CD4-positive, alpha-beta T cell treated with Interleukin-2 at 100 ng/mL for 4 hours (primary cell): Measurements from ENCODE around the gene ACHE.
"Not testable (repeated sequence)": the region's sequence is repeated elsewhere in the genome, so short reads cannot be mapped to it uniquely, and the experiment has no call there.

ENCODE experiments used
- DNase-seq: peaks from one replicate; pipeline ENCODE4 v3.0.0-alpha.2; 2020; ENCODE audit warnings: low spot score

ACHE gene

GRCh38 chr7:100895701-100895955 lies at the start of gene ACHE:
TSS of gene ACHE (minus strand) at chr7:100895888. CDS start at chr7:100894232, 1,656 bp downstream.
- DNase-seq = no peak

DNA sequence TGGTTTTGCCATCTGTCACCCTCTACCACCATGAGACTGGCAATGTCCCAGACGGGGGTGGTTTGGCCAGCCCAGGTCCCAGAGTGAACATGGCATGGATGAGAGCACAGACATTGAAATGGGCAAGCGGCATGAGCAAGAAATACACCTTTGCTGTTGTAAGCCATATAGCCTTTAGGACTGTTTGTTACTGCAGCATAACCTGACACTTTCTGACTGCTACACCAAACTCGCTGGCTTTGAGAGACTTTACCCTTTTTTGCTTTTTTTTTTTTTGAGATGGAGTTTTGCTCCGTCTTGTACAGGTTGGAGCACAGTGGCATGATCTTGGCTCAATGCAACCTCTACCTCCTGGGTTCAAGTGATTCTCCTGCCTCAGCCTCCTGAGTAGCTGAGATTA lies 48.5 kb upstream of the ACHE start:
- no peak for DNase-seq

DNA sequence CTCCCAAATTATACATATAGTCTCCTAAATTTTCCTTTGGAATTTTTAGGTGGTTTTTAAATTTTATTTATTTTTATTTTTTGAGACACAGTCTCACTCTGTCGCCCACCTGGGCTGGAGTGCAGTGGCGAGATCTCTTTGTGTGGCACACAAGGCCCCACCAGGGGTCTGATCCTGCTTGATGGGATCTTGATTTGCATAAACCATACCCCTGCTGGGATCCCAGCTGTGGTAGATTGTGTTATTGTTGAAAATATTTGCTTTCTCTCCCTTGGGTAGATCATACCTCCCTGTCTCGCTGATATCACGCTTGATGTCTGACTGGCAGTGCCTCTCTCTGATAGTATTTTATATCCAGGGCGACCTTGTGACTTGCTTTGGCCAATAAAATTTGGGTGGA lies 48.0 kb upstream of the ACHE start:
- no peak for DNase-seq

DNA sequence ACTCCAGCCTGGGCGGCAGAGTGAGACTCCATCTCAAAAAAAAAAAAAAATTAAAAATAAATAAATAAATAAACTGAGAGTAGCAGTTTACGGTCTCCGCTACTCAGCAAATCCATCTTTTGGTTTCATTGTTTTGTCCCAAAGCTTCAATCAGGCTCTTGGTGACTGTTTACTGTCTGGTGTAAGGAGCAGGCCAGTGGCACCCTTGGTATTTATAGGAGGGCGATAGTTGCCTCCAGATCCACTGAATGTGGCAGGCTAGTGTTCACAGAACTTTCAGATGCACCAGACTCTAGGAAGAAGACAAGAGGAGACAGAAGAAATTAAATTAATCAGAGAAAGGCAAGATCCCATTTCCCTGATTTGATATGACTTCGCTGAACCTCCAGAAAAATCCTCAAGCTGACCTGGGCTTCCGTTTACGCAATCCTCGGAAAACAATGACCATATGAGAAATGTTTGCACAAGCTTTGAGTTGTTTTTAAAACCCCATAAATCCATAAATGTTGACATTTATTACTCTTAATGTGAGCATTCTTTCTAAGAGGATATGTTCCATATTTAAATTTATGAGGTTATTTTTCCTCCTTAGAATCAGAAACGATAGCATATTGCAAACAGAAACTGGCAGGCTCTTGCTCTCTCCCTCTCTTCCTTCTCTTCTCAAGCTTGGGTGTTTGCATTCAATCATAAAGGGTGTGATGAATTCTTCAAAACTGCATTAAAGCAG lies 46.5 kb upstream of the ACHE start:
- no peak for DNase-seq

GRCh38 chr7:100936167-100936566 lies 40.5 kb upstream of the ACHE start:
- not testable (repeated sequence) for DNase-seq

DNA sequence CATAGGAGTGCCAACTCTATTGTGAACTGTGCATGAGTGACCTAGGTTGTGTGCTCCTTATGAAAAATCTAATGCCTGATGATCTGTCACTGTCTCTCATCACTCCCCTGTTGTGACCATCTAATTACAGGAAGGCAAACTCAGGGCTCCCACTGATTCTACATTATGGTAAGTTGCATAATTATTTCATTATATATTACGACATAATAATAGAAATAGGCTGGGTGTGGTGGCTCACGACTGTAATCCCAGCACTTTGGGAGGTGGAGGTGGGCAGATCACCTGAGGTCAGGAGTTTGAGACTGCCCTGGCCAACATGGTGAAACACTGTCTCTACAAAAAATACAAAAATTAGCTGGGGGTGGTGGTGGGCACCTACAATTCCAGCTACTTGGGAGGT lies 39.7 kb upstream of the ACHE start:
- DNase-seq = not testable (repeated sequence)

DNA sequence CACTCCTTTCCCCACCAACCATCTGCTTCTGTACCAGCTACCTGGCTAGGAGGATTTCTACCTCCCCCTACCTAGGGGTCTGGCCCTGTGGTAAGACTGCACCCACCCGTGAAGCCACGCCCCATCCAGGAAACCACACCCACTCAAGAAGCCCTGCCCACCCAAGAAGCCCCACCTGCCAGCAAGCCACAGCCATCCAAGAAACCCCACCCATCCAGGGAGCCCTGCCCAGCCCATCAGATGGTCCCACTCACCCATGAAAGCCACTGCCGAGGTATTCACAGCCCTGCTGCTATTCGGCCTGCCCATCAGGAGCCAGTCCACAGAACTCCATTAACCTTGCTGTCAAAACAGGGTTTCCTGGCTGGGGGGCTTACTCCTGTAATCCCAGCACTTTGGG lies 38.0 kb upstream of the ACHE start:
- no peak for DNase-seq

GRCh38 chr7:100929808-100930174 lies 34.1 kb upstream of the ACHE start:
- no peak for DNase-seq

DNA sequence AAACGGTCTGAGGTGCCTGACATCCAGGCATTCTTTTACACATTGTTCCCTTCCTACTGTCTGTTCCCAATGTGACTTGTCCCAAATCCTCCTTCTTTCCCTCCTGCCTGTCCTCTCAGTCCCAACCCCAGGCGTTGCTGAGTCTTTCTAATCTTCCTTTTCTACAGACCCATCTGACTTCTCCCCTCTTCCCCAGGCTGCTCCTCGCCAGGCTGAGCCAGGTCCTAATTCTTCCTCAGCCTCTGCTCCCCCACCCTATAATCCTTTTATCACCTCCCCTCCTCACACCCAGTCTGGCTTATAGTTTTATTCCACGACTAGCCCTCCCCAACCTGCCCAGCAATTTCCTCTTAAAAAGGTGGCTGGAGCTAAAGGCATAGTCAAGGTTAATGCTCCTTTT lies 27.9 kb upstream of the ACHE start:
- not testable (repeated sequence) for DNase-seq

GRCh38 chr7:100921039-100921438 lies 25.4 kb upstream of the ACHE start:
- DNase-seq = no peak

GRCh38 chr7:100919779-100920437 lies 24.2 kb upstream of the ACHE start:
- not testable (repeated sequence) for DNase-seq

GRCh38 chr7:100919335-100919734 lies 23.6 kb upstream of the ACHE start:
- DNase-seq = not testable (repeated sequence)

DNA sequence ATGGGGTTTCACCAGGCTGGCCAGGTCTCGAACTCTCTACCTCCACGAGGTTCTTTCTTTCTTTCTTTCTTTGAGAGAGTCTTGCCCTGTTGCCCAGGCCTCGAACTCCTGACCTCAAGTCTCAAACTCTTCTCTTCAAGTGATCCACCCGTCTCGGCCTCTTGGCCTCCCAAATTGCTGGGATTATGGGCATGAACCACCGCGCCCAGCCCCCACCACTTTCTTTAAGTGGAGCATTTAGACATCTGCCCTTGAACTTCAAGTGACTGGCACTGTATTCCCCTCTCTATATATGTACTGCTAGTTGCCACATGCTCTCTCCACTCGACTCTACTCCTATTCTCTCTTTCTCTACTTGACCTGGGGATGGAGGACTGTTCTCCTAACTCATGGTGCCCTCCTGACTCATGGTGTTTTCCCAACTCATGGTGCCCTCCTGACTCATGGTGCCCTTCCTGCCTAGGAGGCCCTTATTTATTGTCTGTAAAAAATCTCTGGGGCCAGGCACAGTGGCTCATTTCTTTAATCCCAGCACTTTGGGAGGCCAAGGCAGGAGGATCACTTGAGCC lies 19.3 kb upstream of the ACHE start:
- DNase-seq = no peak

DNA sequence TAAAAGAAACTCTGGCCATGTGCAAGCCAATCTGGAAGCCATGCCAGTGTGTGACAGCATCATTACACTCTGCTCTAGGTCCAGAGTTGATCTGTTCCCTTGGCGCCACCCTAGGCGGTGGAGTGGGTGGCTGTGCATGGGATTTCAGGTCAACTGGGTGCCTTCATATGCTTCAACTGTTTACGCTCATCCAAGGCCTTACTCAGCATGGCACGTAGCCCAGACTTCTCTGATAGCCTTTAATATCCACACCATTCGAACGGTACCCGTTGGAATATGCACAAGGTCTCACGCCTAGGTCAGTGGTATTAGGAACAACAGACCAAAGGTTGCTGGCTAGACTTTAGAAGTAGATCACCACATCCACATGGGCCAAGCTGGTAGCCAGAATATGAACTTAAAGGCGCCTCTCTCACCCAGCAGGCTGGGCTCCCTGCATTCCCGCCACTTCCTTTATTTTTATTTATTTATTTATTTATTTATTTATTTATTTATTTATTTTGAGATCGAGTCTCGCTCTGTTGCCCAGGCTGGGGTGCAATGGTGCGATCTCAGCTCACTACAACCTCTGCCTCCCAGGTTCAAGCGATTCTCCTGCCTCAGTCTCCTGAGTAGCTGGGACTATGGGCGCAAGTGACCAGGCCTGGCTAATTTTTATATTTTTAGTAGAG lies 18.7 kb upstream of the ACHE start:
- no peak for DNase-seq

DNA sequence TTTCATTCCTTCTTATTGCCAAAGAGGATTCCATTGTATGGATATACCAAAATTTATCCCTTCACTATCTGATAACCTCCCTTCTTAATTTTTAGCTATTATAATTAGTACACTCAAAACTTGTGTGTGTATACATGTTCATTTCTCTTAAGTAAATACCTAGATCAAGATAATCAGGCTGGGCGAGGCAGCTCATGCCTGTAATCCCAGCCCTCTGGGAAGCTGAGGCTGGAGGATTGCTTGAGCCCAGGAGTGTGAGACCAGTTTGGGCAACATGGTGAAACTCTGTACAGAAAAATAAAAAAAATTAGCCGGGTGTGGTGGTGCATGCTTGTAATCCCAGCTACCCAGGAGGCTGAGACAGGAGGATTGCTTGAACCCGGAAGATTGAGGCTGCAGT lies 15.8 kb upstream of the ACHE start:
- DNase-seq = no peak

DNA sequence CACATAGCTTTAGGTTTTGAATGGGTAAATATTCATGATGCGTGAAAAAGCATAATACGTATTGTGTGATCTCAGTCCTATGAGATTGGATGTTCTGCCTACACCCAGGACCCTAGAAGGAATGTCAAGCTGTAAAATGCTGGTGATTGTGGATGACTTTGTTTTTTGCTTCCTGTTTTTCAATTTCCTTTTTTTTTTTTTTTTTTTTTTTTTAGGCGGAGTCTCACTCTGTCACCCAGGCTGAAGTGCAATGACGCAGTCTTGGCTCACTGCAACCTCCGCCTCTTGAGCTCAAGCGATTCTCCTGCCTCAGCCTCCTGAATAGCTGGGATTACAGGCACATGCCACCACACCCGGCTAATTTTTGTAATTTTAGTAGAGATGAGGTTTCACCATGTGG lies 14.8 kb upstream of the ACHE start:
- not testable (repeated sequence) for DNase-seq

DNA sequence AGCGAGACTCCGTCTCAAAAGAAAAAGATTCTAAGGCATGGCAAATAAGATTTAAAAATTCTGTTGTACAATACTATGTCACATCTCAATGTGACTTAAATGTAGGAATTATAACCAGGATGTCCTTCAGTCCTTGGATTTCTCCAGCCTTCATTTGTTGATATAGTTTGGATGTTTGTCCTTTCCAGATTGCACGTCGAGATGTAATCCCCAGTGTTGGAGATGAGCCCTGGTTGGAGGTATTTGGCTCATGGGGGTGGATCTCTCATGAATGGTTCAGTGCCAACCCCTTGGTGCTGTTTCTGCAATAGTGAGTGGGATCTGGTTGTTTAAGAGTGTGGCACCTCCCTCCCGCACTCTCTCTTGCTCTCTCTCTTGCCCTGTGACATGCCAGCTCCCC lies 12.8 kb upstream of the ACHE start:
- DNase-seq = no peak

DNA sequence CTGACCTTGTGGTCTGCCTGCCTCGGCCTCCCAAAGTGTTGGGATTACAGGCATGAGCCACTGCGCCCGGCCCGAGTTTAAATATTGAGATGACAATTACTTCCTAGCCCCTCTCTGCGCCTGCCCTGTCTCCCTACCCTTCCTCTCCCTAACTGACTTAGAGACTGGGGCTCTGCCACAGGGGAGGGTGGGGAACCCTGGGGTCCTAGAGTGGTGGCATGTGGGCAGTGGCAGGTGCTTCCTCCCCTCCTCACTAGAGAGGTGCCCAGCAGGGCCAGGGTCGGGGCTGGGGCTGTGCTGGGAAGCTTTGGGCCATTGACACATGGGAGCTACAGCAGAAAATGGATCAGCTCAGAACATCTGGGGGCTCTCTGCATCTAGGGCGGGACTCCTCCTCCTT lies 7.0 kb upstream of the ACHE start:
- no peak for DNase-seq

- DNase-seq = no peak
Observed at GRCh38 chr7:100901921-100902332, 6.2 kb upstream of the ACHE start.

GRCh38 chr7:100900978-100901377 lies 5.3 kb upstream of the ACHE start:
- DNase-seq = no peak

DNA sequence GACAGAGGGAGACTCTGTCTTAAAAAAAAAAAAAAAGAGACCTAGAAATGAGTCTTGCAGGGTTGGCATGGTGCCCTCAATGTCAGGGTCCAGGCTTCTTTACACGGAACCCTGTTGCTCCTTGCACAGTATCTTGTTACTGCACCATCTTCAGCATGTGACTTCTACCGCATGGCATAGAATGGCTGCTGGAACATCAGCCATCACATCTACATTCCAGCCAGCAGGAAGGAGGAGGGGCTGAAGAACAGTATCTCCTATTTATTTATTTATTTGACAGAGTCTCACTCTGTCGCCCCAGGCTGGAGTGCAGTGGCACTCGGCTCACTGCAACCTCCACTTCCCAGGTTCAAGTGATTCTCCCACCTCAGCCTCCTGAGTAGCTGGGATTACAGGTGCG lies 3.7 kb upstream of the ACHE start:
- no peak for DNase-seq

GRCh38 chr7:100897772-100898454 lies 2.2 kb upstream of the ACHE start:
- no peak for DNase-seq
